ENCODE data around the gene CAMSAP1. TPM values are rescaled to one million over a fixed set of nuclear protein-coding genes. Genes with fewer than 3 reads are reported as not detected.

Gene CAMSAP1
- total RNA-seq, 1 donor from 2014 or later = 34.8 TPM

GRCh38 chr9:135931349-135931820 is 24.0 kb upstream of the CAMSAP1 start:
- H3K4me2 ChIP-seq (ENCODE audit: low read length) = no peak overlapping the region
- H3K27ac ChIP-seq (ENCODE audit: low read depth, low read length) = no peak overlapping the region
- H3K4me3 Mint-ChIP-seq (ENCODE audit: unreplicated experiment) = no peak overlapping the region
- H3K36me3 Mint-ChIP-seq (ENCODE audit: low read depth, unreplicated experiment) = peaks cover 14% of the 10 kb centered on the region
- DNase-seq (ENCODE audit: low read depth) (no peak), FAIRE-seq (no peak)
- H3K27ac Mint-ChIP-seq (ENCODE audit: unreplicated experiment) = no peak overlapping the region
- no peak overlapping the region for H3K9ac ChIP-seq (ENCODE audit: low read length)
- H3K36me3 ChIP-seq (ENCODE audit: insufficient read depth, low read length) = peaks cover 4% of the 10 kb centered on the region
- peaks cover 17% of the 10 kb centered on the region for H4K20me1 ChIP-seq (ENCODE audit: insufficient read depth, low read length)
- H3K27me3 ChIP-seq (ENCODE audit: insufficient read depth, low read length) = no peaks in the 10 kb centered on the region
- H2AFZ ChIP-seq (ENCODE audit: low read depth, low read length) = no peak overlapping the region
- H3K4me1 Mint-ChIP-seq (ENCODE audit: low read depth, unreplicated experiment) = no peaks in the 10 kb centered on the region
- no peak overlapping the region for H3K4me3 ChIP-seq (ENCODE audit: insufficient read depth, low read depth, low read length)
- TF ChIP-seq EZH2 (IDR thresholded peaks at IDR 0.05; ENCODE audit: insufficient read depth, low read length) (no peak), CTCF (IDR thresholded peaks at IDR 0.05; ENCODE audit: insufficient read depth, low read depth, low read length) (no peak)
- no peaks in the 10 kb centered on the region for H3K79me2 ChIP-seq (ENCODE audit: insufficient read depth, low read length)
- no peaks in the 10 kb centered on the region for H3K9me3 Mint-ChIP-seq (ENCODE audit: unreplicated experiment)
- H3K27me3 Mint-ChIP-seq (ENCODE audit: low read depth, unreplicated experiment) = peaks cover 8% of the 10 kb centered on the region
- peaks cover 12% of the 10 kb centered on the region for H3K4me1 ChIP-seq (ENCODE audit: insufficient read depth, low read length)
- H3K9me3 ChIP-seq (ENCODE audit: insufficient read depth, low read depth, low read length) = no peaks in the 10 kb centered on the region

- Histone ChIP-seq H3K9ac (ENCODE audit: low read length) (no peak overlapping the region), H3K27ac (ENCODE audit: low read depth, low read length) (no peak overlapping the region), H3K4me1 (ENCODE audit: insufficient read depth, low read length) (peaks cover 15% of the 10 kb centered on the region), H3K9me3 (ENCODE audit: insufficient read depth, low read depth, low read length) (no peaks in the 10 kb centered on the region), H3K79me2 (ENCODE audit: insufficient read depth, low read length) (no peaks in the 10 kb centered on the region), H3K36me3 (ENCODE audit: insufficient read depth, low read length) (peaks cover 4% of the 10 kb centered on the region), H2AFZ (ENCODE audit: low read depth, low read length) (no peak overlapping the region), H4K20me1 (ENCODE audit: insufficient read depth, low read length) (peaks cover 17% of the 10 kb centered on the region), H3K27me3 (ENCODE audit: insufficient read depth, low read length) (no peaks in the 10 kb centered on the region), H3K4me2 (ENCODE audit: low read length) (no peak overlapping the region), H3K4me3 (ENCODE audit: insufficient read depth, low read depth, low read length) (no peak overlapping the region)
- H3K4me1 Mint-ChIP-seq (ENCODE audit: low read depth, unreplicated experiment) = no peaks in the 10 kb centered on the region
- no peak overlapping the region for H3K4me3 Mint-ChIP-seq (ENCODE audit: unreplicated experiment)
- TF ChIP-seq EZH2 (IDR thresholded peaks at IDR 0.05; ENCODE audit: insufficient read depth, low read length) = no peak
- TF ChIP-seq CTCF (IDR thresholded peaks at IDR 0.05; ENCODE audit: insufficient read depth, low read depth, low read length) = no peak
- DNase-seq (ENCODE audit: low read depth) = no peak
- FAIRE-seq = no peak
- H3K36me3 Mint-ChIP-seq (ENCODE audit: low read depth, unreplicated experiment) = peaks cover 14% of the 10 kb centered on the region
- peaks cover 8% of the 10 kb centered on the region for H3K27me3 Mint-ChIP-seq (ENCODE audit: low read depth, unreplicated experiment)
- no peak overlapping the region for H3K27ac Mint-ChIP-seq (ENCODE audit: unreplicated experiment)
- H3K9me3 Mint-ChIP-seq (ENCODE audit: unreplicated experiment) = no peaks in the 10 kb centered on the region
Observed at GRCh38 chr9:135930446-135931345, 23.4 kb upstream of the CAMSAP1 start.
